ENCODE measurements around the gene CDKL4.
"Not testable (repeated sequence)": the region's sequence is repeated elsewhere in the genome, so short reads cannot be mapped to it uniquely, and the experiment has no call there.

The CDKL4 gene

GRCh38 chr2:39228413-39229209, 15.2 kb downstream of the CDKL4 start:
- DNase-seq (ENCODE audit: low read depth): no peak

DNA sequence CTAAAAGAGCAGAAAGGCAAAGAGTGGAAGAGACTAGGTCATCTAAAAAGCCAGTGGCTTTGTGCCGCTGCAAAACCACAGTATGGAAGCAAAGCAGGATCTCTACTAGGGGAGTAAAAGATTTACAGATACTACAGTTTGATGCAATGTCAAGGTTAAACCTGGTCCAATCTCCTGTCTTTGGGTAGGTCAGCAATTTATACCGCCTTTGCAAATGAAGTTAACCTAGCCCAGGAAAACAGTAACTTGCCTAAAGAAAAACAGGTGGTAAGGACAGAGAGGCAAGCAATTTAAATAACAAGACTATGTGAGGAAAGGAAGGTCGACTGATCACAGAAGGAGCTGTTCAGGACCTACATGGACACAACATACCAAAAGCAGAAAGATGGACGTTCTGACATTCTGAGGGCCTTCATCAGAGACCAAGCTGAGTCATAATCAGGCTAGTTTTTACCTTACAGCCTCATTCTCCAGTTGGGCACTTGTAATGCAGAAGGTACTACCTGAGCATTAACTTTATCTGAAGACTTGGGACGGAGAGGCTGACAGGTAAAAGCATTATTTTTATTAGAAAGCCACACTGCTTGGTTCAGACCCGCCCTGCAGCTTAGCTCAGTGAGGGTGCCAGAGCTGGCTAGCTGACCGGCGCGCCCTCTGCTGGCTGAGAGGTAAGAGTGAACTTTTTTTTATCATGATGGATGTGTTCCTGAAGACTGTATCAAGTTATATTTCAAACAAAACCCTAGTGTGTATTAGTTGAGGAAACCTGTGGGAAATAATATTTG, 15.9 kb downstream of the CDKL4 start:
- no peak for DNase-seq (ENCODE audit: low read depth)

DNA sequence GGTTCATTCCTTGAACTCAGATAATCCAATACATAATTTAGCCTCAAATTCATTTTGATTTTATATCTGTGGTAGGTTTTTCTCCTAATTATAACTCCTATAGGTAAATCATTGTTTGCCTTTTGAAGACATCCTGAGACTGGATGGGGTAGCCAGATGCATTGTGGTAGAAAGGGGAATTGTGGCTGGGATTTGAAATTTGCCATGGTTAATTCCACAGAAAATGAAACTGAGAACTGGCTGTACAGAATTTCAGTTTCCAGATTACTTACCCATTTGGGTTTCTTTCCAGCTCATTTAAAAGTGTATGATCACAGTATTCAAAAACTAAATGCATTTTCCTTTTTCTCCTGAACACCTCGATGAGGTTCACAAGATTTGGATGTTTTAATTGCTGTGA, 18.2 kb downstream of the CDKL4 start:
- DNase-seq (ENCODE audit: low read depth): no peak

- DNase-seq (ENCODE audit: low read depth): no peak
These were observed 19.9 kb downstream of the CDKL4 start for GRCh38 chr2:39223909-39224308.

DNA sequence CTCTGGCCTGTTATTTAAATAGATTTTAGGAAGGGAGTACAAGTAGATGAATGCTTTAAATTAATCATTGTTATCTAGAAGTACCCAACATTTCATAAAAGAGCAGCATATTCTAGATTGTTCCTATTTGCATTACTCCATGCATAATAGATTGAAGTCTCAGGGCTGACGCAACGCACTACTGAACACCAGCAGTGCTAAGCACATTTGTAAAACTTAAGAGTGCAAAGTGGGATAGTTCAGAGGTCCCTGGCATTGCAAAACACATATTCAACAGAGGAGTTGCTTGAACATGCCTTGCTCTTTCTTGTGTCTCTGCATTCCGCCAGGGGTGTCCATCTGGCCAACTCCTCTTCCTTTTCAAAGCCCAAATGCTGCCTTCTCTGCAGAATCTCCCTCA, 22.3 kb downstream of the CDKL4 start:
- DNase-seq (ENCODE audit: low read depth): no peak

- no peak for DNase-seq (ENCODE audit: low read depth)
These were observed 23.6 kb downstream of the CDKL4 start for GRCh38 chr2:39220136-39220535.

DNA sequence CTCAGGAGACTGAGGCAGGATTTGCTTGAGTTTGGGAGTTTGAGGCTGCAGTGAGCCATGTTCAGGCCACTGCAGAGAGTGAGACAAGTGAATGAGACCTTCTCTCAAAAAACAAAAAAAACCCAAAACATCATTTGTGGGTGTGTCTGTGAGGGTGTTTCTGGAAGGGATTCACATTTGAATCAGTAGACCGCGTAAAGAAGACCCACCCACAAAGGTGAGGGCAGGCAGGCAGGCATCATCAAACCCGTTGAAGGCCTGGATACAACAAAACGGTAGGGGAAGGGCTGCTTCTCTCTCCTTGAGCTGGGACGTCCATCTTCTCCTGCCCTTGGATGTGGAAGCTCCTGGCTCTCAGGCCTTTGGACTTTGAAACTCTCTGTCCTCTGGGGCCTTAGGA, 25.4 kb downstream of the CDKL4 start:
- DNase-seq (ENCODE audit: low read depth): no peak

DNA sequence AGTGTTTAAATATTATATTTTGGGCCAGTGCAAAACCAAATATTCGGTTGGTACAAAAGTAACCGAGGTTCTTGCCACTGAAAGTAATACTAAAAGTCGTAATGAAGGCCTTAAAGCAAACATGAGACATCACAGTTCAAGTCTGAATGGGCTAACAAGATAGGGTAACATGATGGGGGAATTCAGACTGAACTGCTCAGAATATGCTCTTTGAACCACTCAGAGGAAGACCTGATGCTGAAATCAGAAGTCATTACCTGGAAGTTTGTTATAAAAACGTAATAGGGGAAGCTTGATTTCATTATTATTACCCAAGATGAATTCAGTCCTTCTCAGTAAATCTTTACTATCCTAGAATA, 26.6 kb downstream of the CDKL4 start:
- no peak for DNase-seq (ENCODE audit: low read depth)

DNA sequence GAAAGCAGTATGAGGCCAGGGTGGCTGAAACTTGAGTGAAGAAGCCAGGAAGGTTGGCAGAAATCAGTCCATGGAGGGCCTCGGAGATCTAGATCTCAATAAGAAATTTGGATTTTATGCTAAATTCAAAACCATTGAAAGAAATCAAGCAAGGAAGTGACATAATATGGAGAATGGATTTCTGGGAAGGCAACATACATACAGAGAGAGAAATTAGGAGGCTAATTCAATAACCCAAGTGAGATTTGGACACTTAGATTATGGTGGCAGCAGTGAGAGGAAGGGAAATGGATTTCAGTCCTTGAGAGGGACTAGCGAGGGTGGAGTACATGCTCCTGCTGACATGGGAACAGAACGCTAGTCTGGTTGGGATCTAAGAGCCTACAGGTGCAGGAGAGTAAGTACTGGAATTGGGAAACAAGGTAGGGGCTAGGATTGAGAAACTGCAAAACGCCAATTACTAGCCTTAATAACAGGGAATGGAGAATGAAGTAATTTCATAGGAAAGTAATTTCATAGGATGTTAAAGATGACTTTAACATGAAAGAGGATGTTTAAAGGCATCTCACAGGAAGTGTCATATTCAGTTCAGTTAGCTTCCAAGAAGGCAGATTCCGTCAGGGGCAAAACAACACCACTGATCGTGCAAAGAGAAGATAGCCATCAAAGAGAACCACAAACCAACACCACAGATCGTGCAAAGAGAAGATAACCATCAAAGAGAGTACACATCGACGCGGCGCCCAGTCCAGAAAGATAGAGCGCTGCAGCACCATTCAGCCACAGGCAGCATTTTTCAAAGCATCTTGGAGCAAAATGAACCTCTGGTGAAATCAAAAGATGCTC, 27.2 kb downstream of the CDKL4 start:
- DNase-seq (ENCODE audit: low read depth): no peak

DNA sequence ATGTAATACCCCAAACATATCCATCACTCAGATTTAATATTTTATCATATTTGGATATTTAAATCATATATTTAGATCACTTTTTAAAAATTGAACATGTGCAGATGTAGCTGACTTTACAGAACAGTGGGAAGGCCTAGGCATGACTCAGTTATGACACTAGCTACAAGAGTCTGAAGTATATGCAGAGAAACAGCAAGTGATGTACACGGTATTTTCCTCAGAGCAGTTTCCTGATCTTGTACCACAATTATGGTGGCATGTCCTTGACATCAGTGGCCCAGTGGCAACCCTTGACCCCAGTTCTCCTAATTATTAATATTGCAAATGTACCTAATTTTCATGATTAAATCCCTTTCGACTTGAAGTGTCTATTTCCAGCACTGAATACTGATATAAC, 28.2 kb downstream of the CDKL4 start:
- DNase-seq (ENCODE audit: low read depth): no peak

DNA sequence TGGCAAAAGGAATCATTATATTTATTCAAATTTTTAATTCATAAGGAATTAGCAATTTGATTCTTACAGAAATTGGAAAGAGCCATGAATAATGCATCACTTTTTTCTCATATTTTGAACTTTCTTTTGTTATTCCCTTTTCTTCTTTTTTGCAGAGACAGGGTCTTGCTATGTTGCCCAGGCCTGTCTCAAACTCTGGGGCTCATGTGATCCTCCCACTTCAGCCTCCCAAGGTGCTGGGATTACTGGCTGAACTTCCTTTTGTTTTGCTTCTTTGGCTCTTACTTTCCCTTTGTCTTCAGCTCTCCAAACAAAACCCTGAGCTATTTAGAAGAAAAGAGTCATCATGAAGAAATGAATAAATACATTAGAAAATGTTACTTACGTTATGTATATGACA, 30.8 kb downstream of the CDKL4 start:
- DNase-seq (ENCODE audit: low read depth): no peak

- DNase-seq (ENCODE audit: low read depth): no peak
These were observed 32.9 kb downstream of the CDKL4 start for GRCh38 chr2:39210846-39211245.

GRCh38 chr2:39203382-39203781, 40.4 kb downstream of the CDKL4 start:
- no peak for DNase-seq (ENCODE audit: low read depth)

DNA sequence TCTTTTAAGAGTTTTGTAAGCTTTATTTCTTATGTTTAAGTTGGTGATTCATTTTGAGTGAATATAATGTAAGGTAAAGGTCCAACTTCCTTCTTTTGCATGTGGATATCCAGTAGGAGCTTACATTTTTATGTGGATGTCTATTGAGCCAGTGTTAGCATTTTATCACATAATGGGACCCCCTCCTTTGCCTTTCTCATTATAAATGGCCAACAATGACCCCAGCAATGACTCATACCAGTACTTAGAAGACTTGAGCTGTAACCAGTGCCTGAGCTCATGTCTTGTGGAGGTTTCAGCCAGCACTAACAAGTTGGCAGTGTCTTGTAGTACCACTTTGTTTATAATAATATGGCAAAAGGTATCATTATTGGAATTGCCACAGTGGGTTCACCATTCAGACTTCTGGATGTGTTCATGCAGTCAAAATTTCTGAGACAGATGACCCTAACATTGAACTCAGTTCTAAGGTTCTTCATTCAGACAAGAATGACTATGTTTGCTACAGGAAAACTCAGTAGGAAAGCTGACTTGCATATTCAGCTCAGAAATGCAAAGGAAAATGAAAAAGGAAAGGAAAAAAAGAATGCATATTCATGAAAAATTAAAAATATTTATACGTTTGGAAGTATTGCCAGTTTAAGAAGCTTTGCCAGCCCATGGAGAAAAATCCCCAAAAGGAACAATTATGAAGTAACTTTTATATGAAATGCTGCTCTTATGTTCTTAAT, 41.0 kb downstream of the CDKL4 start:
- DNase-seq (ENCODE audit: low read depth): no peak

DNA sequence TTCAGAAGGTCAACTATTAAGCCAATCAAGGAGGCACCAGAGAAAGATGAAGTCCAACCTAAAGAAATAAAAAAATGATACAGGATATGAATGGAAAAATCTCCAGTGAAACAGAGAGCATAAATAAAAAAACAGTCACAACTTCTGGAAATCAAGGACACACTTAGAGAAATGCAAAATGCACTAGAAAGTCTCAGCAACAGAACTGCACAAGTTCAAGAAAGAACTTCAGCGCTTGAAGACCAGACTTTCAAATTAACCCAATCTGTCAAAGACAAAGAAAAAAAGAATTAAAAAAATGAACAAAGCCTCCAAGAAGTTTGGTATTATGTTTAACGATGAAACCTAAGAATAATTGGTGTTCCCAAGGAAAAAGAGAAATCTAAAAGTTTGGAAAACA, 46.8 kb downstream of the CDKL4 start:
- DNase-seq (ENCODE audit: low read depth): not testable (repeated sequence)

DNA sequence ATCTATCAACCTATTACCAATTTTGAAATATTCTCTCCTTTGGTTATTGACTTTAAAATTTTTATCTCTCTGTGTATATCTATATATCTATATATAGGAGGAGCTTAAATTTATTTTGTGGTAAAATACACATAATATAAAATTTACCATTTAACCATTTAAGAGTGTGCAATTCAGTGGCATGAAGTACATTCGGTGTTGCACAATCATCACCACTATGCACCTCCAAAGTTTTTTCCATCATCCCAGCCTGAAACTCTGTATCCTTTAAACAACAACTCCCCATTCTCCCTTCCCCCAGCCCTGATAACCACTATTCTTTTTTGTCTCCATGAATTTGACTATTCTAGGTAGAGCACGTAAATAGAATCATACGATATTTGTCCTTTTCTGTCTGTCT, 49.1 kb downstream of the CDKL4 start:
- no peak for DNase-seq (ENCODE audit: low read depth)

GRCh38 chr2:39188960-39189494, 54.7 kb downstream of the CDKL4 start:
- no peak for DNase-seq (ENCODE audit: low read depth)

DNA sequence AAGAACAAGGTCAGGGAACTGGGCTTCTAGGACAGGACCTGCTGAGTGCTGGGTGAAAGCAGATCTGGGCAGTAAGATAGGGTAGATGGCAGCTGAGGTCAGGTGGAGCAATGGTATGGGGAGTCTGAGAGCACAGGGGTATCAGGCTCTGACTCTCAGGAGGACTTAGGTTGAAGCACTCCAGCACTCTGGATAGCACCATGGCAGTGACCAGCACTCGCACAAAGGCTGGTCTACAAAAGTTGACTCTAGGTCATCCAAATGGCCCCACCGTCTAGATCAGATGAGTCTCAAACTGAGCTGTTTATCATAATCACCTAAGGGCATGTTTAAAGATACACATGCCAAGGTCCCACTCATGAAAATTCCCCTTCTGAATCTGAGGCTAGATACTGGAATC, 60.1 kb downstream of the CDKL4 start:
- DNase-seq (ENCODE audit: low read depth): no peak

GRCh38 chr2:39181297-39181696, 62.5 kb downstream of the CDKL4 start:
- DNase-seq (ENCODE audit: low read depth): no peak

DNA sequence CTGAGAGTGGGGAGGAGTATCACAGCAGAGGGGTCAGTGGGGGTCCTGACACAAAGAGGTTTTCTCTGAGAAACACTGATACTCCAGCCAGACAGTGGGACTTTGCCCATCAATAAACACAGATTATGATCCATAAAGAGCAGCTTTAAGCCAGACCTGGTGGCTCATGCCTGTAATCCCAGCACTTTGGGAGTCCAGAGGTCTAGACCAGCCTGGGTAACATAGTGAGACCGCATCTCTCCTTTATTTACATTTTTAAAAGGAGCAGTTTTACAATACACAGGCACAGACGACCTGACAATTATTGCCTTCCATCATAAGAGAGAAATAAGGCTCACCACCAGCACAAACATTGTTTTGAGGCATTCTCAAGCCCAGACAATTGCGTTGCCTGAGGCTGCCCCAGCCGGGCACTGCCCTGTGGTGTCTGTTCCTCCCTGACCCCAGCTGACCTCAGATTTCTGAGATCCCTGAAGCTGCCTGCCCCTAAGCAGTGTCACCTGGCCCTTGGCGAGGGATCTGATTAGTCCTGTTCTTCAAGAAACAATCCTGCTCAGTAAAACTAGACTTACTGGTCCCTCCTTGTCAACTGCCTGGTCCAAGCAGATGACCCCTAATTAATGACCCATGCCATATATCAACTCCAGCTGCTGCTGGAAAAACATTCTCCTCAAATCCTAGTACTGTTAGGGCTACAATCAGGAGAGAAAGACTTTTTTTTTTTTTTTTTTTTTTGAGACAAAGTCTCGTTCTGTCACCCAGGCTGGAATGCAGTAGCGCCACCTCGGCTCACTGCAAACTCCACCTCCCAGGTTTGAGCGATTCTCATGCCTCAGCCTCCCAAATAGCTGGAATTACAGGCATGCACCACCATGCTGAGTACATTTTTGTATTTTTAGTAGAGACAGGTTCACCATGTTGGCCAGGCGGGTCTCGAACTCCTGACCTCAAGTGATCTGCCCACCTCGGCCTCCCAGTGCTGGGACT, 63.5 kb downstream of the CDKL4 start:
- no peak for DNase-seq (ENCODE audit: low read depth)

- DNase-seq (ENCODE audit: low read depth): no peak
These were observed 65.0 kb downstream of the CDKL4 start for GRCh38 chr2:39178756-39179155.

Measured in GM04503 (cell line).